NCI-H748 (cell line): Measurements from ENCODE around the gene TRAPPC10.
A peak's percentile ranks its signal among the peaks of the same experiment; 100 is the strongest.
"Not testable (repeated sequence)": the region's sequence is repeated elsewhere in the genome, so short reads cannot be mapped to it uniquely, and the experiment has no call there.

ENCODE experiments used
- DNase-seq: peaks from one replicate; lab custom pipeline; 2025; ENCODE audit not compliant: unreplicated experiment; lab: John Stamatoyannopoulos, UW

The TRAPPC10 gene

DNA sequence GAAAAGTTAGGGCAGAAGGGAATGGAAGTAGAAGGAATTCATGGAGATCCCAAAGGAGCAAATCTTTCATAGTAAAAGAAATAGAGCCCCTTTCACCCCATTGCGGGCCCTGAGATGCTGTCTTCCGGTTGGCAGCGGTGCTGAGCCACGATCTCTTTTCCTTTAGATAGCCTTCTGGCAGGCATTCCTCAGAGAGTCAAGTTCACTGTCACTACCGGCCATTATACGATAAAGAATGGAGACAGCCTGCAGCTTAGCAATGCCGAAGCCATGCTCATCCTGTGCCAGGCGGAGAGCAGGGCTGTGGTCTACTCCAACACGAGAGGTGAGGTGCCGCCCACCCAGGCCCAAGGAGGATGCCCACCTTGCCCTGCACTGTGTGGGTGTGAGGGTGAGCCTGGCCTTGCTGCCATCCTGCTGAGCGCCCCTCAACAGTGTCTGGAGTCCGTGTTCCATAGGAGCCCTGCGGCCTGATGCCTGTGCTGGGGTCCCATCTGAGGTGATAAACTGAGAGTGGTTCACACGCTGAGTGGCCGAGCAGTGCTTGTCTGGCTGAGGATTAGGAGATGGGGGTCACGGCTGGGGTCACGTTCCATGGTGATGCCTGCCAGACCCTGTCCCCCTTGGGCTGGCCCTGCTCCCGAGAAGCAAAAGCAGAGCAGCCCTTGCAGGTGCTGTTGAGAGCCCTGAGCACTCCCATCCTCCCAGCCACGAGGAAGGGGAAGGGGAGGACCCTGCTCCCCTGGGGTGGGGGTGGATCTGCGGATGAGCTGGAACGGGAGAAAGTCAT lies 74.7 kb downstream of the TRAPPC10 start:
- DNase-seq = no peak

GRCh38 chr21:44087426-44088400 lies 75.6 kb downstream of the TRAPPC10 start:
- DNase-seq = no peak

DNA sequence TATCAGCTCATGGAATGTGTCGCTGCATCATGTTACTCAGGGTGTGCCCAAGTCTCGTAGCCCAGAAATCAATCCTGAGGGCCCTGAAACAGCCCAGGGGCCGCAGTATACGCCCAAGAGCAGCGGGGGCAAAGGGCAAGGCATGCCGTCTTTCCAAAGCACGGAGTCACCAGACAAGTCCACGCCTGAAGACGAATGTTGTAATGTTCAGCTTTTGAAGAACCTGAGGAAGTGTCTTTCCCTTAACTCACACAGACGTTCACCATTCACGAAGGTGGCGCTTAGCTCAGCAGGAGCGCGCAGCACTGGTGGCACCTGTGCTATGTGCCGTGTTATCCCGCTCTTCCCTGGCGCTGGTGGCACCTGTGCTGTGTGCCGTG lies 76.3 kb downstream of the TRAPPC10 start:
- no peak for DNase-seq

GRCh38 chr21:44089001-44089911 lies 77.1 kb downstream of the TRAPPC10 start:
- no peak for DNase-seq

GRCh38 chr21:44090325-44090724 lies 78.2 kb downstream of the TRAPPC10 start:
- no peak for DNase-seq

DNA sequence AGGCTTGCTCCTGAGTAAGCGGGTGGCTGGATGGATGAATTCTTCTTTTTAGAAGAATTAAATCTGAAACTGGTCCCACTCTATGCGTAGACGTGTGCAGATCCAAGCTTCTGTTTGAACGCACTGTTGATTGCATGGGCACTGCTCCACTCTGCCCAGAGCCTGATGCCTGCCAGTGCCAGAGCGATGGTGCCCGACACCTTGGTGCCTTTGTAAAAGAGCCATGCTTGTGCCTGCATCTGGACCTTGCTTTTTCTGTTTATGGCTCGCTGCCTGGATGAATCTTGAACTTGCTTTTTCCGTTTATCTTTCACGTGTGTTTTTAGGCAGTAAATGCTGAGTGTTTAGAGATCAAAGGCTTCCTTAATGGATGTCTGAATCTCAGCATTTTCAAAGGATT lies 80.1 kb downstream of the TRAPPC10 start:
- DNase-seq = no peak

- DNase-seq = no peak
Measured at GRCh38 chr21:44093761-44094160, 81.7 kb downstream of the TRAPPC10 start.

DNA sequence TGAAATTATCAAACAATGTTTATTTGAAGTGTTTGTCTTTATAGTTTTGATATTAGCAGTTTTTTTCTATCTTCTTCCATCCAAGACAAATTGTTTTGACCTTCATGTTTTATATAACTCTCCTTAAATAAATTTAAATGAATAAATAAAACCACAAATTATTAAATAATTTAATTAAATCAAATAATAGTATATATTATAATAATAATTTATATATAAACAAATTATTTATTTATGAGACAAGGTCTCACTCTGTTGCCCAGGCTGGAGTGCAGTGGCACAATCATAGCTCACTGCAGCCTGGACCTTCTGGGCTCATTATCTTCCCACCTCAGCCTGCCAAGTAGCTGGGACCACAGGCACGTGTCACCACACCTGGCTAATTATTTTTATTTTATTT lies 82.7 kb downstream of the TRAPPC10 start:
- DNase-seq = no peak

DNA sequence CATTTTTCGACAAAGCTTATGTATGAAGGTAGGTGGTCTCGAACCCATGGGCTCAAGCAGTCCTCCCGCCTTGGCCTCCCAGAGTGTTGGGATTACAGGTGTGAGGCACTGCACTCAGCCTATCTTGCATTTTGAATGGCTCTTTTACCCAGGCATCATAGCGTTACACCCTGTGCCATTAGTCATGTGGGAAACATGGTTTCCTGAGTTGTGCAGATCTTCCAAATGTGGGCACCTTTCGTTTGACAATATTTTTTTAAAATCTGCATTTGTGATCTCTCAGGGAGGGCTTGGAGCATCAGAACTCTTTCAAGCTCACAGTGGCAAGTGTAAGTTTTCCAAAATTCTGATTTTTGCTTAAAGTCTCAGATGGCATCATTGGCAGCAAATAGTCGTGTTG lies 86.4 kb downstream of the TRAPPC10 start:
- DNase-seq = not testable (repeated sequence)

DNA sequence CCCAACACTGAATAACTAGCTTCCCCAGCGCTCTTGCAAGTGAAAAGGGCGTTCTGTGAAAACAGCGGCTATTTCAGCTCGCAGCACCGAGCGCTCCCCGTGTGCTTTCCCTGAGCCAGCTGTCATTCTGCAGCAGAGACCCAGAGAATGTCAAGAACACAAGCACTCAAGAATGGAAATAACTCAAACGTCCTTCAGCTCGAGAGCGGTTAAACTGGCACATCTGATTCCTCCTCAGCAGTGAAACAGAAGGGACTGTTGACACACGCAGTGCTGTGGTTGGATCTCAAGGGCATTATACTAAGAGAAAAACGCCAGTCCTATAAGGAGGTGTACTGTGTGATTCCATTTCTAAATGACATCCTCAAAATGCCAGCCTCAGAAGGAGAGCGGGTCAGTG lies 86.9 kb downstream of the TRAPPC10 start:
- not testable (repeated sequence) for DNase-seq

DNA sequence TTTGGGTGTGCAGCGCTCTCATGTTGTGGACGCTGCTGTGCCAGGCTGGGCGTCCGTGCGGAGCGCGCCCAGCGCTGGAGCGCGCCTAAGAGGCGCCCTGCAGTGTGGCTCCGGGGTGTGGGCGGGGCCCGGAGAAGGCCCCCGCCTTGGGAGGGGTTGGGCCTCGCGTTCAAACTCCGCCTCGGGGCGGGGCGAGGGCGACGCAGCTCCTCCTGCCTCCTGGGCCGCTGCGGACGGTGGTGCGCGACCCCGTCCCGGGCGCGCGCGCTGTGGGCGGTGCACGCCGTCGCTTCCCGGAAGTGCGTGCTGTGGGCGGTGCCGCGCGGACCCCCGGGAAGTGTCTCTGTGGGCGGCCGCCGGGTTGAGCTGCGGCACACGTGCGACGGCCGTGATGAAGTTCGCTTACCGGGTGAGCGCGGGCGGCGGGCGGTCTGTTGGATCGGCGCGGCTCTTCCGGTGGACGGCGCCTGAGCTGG lies 95.0 kb downstream of the TRAPPC10 start, which contains the start of gene PWP2:
TSS of gene PWP2 (plus strand) at position 374 of the 476 bp plus-strand sequence. CDS start at position 392, 18 bp downstream.
- peak; percentile 27 for DNase-seq

- DNase-seq = not testable (repeated sequence)
Measured at GRCh38 chr21:44107589-44107988, 95.5 kb downstream of the TRAPPC10 start.

- DNase-seq = not testable (repeated sequence)
Measured at GRCh38 chr21:44113702-44114371, 101.7 kb downstream of the TRAPPC10 start.

DNA sequence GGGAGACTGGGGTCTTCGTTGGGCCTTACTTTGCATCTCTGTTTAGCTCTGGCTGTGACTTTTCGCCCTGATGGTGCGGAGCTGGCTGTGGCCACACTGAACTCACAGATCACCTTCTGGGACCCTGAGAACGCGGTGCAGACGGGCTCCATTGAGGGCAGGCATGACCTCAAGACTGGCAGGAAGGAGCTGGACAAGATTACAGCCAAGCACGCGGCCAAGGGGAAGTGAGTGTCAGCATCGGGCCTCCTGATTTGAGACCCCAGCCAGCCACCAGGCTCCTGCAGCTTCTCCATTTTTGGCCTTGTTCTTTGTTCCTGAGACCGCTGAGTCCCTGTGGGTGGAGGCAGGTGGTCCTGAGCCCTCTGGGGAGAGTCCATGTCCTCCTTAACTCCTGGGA lies 110.0 kb downstream of the TRAPPC10 start:
- DNase-seq = not testable (repeated sequence)

DNA sequence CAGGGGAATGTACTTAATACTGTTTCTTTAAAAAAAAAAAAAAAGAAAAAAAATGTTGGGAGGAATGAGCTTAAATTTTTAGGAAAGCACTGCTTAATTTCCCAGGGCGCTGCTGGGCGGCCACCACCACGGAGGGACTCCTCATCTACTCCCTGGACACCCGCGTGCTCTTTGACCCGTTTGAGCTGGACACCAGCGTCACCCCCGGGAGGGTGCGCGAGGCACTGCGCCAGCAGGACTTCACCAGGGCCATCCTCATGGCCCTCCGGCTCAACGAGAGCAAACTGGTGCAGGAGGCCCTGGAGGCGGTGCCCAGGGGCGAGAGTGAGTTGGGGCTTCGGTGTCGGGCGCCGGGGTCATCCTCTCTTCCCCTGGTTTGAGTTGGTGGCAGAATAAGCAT lies 115.7 kb downstream of the TRAPPC10 start:
- DNase-seq = not testable (repeated sequence)

- not testable (repeated sequence) for DNase-seq
Measured at GRCh38 chr21:44133715-44134057, 121.6 kb downstream of the TRAPPC10 start.

- DNase-seq = not testable (repeated sequence)
Measured at GRCh38 chr21:44134732-44135131, 122.6 kb downstream of the TRAPPC10 start.

DNA sequence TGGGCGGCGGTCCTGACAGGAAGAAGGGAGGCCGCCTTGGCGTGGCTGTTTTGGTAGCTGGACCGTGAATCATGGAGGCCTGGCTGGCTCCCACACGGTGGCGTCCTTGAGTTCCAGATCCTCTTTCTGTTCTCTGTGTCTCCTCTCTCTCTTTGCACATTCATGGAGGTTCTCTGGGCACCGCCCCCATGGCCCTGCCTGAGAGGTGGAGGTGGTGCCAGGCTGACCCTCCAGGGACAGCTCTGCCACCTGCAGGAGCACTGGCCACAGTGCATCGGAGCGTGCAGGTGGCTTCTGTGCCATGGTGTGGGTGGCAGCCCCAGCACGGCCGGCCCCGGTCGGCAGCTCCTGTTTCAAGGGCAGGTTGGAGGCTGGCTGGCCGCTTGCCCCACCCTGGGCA lies 125.9 kb downstream of the TRAPPC10 start:
- DNase-seq = not testable (repeated sequence)

DNA sequence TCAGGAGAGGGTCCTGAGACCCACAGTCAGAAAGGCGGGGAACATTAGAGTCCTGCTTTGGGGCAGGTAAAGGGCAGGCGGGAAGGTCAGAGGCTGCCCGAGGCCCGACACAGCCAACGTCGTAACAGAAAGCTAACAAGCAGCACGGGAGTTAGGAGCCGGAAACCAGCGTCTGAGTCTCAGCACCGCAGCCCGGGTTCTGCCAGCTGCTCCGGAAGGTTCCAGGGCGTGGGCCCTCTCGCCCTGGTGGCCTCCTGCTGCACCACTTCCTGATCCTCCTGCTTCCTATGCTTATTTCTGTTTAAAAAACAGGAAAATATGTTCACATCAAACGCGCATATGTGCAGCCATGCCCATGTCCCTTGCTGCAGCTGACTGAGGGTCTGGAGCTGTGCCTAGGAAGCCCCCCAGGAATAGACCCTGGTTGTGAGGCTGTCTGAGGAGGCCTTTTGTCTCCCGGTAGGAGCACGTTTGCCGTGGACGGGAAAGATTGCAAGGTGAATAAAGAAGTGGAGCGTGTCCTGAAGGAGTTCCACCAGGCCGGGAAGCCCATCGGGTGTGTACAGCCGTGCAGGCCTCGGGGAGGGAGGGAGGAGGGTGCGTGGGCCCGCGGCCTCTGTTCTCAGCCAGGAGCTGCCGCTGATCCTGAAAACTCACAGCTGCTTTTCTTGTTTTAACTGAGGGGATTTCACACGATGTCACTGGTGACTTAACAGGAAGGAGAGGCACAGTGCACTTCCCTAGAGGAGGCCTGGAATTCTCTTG lies 127.9 kb downstream of the TRAPPC10 start:
- DNase-seq = not testable (repeated sequence)
